HepG2 (cell line): ENCODE results near the gene WDHD1. TPM values are rescaled to one million over a fixed set of nuclear protein-coding genes. Genes with fewer than 3 reads are reported as not detected.

ENCODE experiments used
- CHCHD3 ChIP-seq: sonication (generic); formaldehyde crosslinking; IDR thresholded peaks from 2 replicates; pipeline ENCODE4 v1.8.0; 2022; ENCODE audit warnings: mild to moderate bottlenecking, missing genetic modification reagents, moderate library complexity
- ELF3 ChIP-seq: IDR thresholded peaks from 2 replicates; pipeline ENCODE4 v1.6.1; 2016; ENCODE audit warnings: missing genetic modification reagents, missing compliant biosample characterization
- GATA4 ChIP-seq: sonication (generic); IDR thresholded peaks from 2 replicates; pipeline ENCODE4 v1.6.1; 2016; ENCODE audit warnings: antibody characterized with exemption, low read depth, borderline replicate concordance
- HMGA1 ChIP-seq: sonication (generic); formaldehyde crosslinking; conservative IDR thresholded peaks from 2 replicates; pipeline ENCODE4 v1.4.0; 2020; ENCODE audit warnings: missing genetic modification reagents
- IKZF5 ChIP-seq: IDR thresholded peaks from 2 replicates; pipeline ENCODE4 v1.6.1; 2018; ENCODE audit warnings: missing genetic modification reagents, mild to moderate bottlenecking, missing compliant biosample characterization
- NR3C1 ChIP-seq: sonication (generic); formaldehyde crosslinking; IDR thresholded peaks from 2 replicates; pipeline ENCODE4 v1.4.0; 2020; ENCODE audit warnings: missing genetic modification reagents
- PRMT3 ChIP-seq: sonication (generic); formaldehyde crosslinking; IDR thresholded peaks from 2 replicates; pipeline ENCODE4 v1.8.1; 2022; ENCODE audit warnings: low read depth, mild to moderate bottlenecking, moderate library complexity, missing genetic modification reagents, borderline replicate concordance
- RXRB ChIP-seq: IDR thresholded peaks from 2 replicates; pipeline ENCODE4 v1.6.1; 2016; ENCODE audit warnings: borderline replicate concordance, missing genetic modification reagents, missing compliant biosample characterization
- SCMH1 ChIP-seq: sonication (generic); formaldehyde crosslinking; IDR thresholded peaks from 2 replicates; pipeline ENCODE4 v1.9.0; 2021; ENCODE audit warnings: missing genetic modification reagents, mild to moderate bottlenecking, borderline replicate concordance
- SMAD1 ChIP-seq: sonication (generic); formaldehyde crosslinking; IDR thresholded peaks from 2 replicates; pipeline ENCODE4 v1.4.0; 2020; ENCODE audit warnings: missing genetic modification reagents, low read depth, mild to moderate bottlenecking, borderline replicate concordance
- U2AF1 ChIP-seq: fragments of 200-400 bp; formaldehyde crosslinking; optimal IDR thresholded peaks from 2 replicates; pipeline ENCODE3; 2017; ENCODE audit warnings: mild to moderate bottlenecking, low read depth, low read length
- ZBTB4 ChIP-seq: sonication (generic); formaldehyde crosslinking; IDR thresholded peaks from 2 replicates; pipeline ENCODE4 v1.4.0; 2020; ENCODE audit warnings: missing genetic modification reagents, mild to moderate bottlenecking, borderline replicate concordance
- ZGPAT ChIP-seq: IDR thresholded peaks from 2 replicates; pipeline ENCODE4 v1.6.1; 2016; ENCODE audit warnings: mild to moderate bottlenecking
- ZNF160 ChIP-seq: sonication (generic); formaldehyde crosslinking; IDR thresholded peaks from 2 replicates; pipeline ENCODE4 v1.8.0; 2022; ENCODE audit warnings: mild to moderate bottlenecking, inconsistent platforms, missing genetic modification reagents
- ZNF331 ChIP-seq: sonication (generic); formaldehyde crosslinking; IDR thresholded peaks from 2 replicates; pipeline ENCODE4 v1.4.0; 2020; ENCODE audit warnings: missing genetic modification reagents
- ZNF614 ChIP-seq: IDR thresholded peaks from 2 replicates; pipeline ENCODE4 v1.6.1; 2018; ENCODE audit warnings: missing biosample characterization, missing genetic modification reagents, inconsistent platforms, borderline replicate concordance
- ZNF660 ChIP-seq: sonication (generic); formaldehyde crosslinking; IDR thresholded peaks from 2 replicates; pipeline ENCODE4 v1.5.1; 2020; ENCODE audit warnings: mild to moderate bottlenecking, low read depth, missing genetic modification reagents, borderline replicate concordance
- polyA plus RNA-seq, 8 experiments: library from polyadenylated mRNA; depleted of rRNA in 3 of 8; stranded (reverse) in 7 of 8; unstranded in 1 of 8; fragments of >200 nt; fragmentation: Illumina TruSeq in 4 of 8; extraction: Trizol in 4 of 8; gene quantifications; 2 replicates each; pipeline versions ENCODE4 v1.2.1 to v1.2.3, GENCODE V29; 2011 to 2016; ENCODE audit warnings: low read depth in 4 of 8, missing spikeins in 1 of 8, mixed read lengths in 1 of 8; ENCODE audit not compliant: insufficient read depth in 1 of 8
- total RNA-seq, 5 experiments: library from RNA; depleted of rRNA; stranded (reverse); fragments of >200 nt; fragmentation: Illumina TruSeq; extraction: Trizol; gene quantifications; 2 replicates each; pipeline ENCODE4 v1.2.3, GENCODE V29; 2016; ENCODE audit warnings: low read depth in 1 of 5

The WDHD1 gene
- total and polyA plus RNA-seq, 2 of the 13 experiments (the other 11 are each of a cell fraction or from before 2014, with no cell fraction given): 5.5 to 27.5 TPM

GRCh38 chr14:55026793-55027561 is at the start of gene WDHD1, which contains the start of gene SOCS4 (continued):
- TF ChIP-seq RXRB (peak; percentile 65), ZGPAT (CRISPR knock-in tag) (peak; percentile 86), CHCHD3 (CRISPR knock-in tag) (peak; percentile 95), ZNF160 (peak; percentile 79; the same call in 1 of the 2 replicates), IKZF5 (peak; percentile 93), U2AF1 (peak; percentile 62), ZBTB4 (CRISPR knock-in tag) (no peak), HMGA1 (CRISPR knock-in tag) (no peak), NR3C1 (no peak), GATA4 (peak; percentile 29; the same call in 1 of the 2 replicates), SCMH1 (CRISPR knock-in tag) (no peak), ZNF331 (CRISPR knock-in tag) (peak; percentile 89), SMAD1 (CRISPR knock-in tag) (peak; percentile 86; the same call in 1 of the 2 replicates), ZNF614 (CRISPR knock-in tag) (peak; percentile 50; the same call in 1 of the 2 replicates), PRMT3 (no peak), ZNF660 (CRISPR knock-in tag) (0 out of 2 replicates have a peak, but pooled peaks have one; percentile 24), ELF3 (CRISPR knock-in tag) (peak; percentile 94)
